ENCODE results near the gene IZUMO2.

DNA sequence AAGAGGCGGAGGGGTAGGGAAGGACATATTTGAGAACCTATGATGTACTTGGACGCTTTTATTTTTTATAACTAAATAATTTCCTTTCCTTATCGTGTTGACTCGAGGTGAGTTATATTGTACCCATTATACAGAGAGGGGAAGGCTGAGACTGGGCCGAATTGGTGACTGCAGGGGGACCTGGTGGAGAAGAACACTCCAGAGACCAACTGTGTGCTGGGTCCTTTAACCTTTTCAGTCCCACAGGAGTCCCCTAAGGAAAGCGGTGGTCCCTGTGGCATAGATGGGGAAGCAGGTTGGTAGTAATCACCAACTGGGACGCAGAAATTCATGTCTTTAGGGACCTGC, 41.0 kb upstream of the IZUMO2 start:
- TF ChIP-seq EZH2phosphoT487 (IDR thresholded peaks at IDR 0.05; ENCODE audit: insufficient read depth, low read depth) (no peak), EZH2 (IDR thresholded peaks at IDR 0.05; ENCODE audit: insufficient read depth, poor library complexity, severe bottlenecking) (peak; percentile 72)
